ENCODE data around the gene SAMHD1.
"Not testable (repeated sequence)": the region's sequence is repeated elsewhere in the genome, so short reads cannot be mapped to it uniquely, and the experiment has no call there.

The SAMHD1 gene

DNA sequence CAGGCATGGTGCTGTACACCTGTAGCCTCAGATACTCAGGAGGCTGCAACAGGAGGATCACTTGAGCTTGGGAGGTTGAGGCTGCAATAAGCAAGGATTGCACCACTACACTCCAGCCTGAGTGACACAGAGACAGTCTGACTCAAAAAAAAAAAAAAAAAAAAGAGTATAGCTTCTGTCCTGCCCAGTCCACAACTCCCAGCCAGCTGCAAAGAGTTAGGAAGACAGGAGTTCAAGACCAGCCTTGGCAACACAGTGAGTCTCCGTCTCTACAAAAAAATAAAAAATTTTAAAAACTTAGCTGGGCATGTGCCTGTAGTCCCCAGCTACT is 103.8 kb downstream of the SAMHD1 start:
- Mint-ChIP-seq H3K9me3 (no peaks in the 10 kb centered on the region), H3K27ac (peak overlapping the region; percentile 100), H3K4me3 (no peak overlapping the region), H3K36me3 (no peaks in the 10 kb centered on the region), H3K4me1 (peaks cover 91% of the 10 kb centered on the region), H3K27me3 (no peaks in the 10 kb centered on the region)
- ATAC-seq, result no peak

DNA sequence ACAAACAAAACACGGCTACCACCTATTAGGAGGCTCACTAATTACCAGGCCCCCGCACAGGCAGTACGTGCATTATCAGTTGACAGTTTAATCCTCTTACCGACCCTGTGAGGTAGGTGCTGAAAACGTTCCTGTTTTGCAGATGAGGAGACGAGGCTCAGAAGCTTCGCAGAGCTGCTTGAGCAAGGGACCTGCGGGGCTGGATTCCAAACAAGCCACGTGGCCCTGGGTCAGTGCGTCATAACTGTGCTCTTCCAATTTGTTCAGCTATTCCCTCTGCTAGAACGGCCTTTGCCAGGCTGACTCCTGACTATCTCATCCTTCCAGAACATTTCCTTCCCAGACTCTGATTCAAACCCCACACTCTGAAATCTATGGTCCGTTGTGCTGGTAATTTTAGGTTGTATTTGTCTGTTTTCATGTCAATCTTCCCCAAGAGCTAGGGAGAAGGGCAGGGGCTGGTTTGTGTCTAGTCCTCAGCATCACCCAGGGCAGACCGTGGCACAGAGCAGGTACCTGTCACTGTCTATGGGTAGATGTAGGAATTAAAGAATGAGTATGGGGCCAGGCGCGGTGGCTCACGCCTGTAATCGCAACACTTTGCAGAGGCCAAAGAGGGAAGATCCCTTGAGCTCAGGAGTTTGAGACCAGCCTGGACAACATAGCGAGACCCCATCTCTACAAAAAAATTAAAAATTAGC is 104.3 kb downstream of the SAMHD1 start:
- Mint-ChIP-seq H3K4me1 (peaks cover 92% of the 10 kb centered on the region), H3K27me3 (no peaks in the 10 kb centered on the region), H3K36me3 (no peaks in the 10 kb centered on the region), H3K4me3 (no peak overlapping the region), H3K27ac (peak overlapping the region; percentile 100), H3K9me3 (no peaks in the 10 kb centered on the region)
- no peak for ATAC-seq

DNA sequence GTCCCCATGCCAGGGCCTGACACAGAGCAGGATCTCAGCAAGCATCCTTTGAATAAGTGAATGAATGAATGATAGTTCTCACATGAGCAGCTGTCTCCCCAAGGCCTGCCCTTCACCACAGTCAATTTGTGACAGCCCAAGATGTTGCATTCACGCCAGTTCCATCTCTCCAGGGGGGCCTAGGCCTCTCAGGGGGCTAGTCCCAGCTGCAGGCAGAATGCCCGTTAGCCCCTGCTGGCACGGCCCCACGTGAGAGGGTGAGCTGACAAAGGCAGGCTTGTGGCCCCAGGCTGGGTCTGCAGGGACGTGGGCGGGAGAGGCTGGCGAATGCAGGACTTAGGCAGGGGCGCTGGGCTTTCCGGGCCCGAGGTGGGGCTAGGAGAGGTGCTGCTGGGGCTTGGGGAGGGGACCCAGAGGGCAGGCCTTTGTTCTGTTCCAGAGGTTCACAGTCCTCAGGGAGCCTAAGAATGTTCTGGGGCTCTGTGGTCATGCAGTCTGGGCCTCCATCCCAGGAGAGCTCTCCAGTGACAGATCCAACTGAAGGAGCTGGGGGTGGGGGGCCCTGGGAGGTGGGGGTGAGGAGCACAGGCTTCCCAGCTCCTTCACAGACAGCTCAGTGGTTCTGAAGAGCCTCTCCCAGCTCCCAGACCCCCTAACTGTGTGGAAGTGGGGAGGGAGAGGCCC is 106.1 kb downstream of the SAMHD1 start:
- peak; percentile 28 for ATAC-seq
- peaks cover 87% of the 10 kb centered on the region for H3K4me1 Mint-ChIP-seq
- H3K36me3 Mint-ChIP-seq, result no peaks in the 10 kb centered on the region
- H3K9me3 Mint-ChIP-seq, result no peaks in the 10 kb centered on the region
- no peaks in the 10 kb centered on the region for H3K27me3 Mint-ChIP-seq
- H3K4me3 Mint-ChIP-seq, result peak overlapping the region; percentile 69
- H3K27ac Mint-ChIP-seq, result peak overlapping the region; percentile 100

DNA sequence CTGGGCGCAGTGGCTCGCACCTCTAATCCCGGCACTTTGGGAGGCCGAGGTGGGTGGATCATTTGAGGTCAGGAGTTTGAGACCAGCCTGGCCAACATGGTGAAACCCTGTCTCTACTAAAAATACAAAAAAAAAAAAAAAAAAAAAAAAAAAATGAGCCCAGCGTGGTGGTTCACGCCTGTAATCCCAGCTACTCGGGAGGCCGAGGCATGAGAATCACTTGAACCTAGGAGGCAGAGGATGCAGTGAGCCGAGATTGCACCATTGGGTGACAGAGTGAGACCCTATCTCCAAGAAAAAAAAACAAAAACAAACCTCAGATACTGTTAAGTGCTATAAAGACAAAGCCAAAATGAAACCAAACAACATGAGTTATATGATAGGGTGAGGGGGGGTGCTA is 110.5 kb downstream of the SAMHD1 start:
- H3K27me3 Mint-ChIP-seq, H3K4me3 Mint-ChIP-seq, ATAC-seq, H3K9me3 Mint-ChIP-seq: not testable (repeated sequence)
- Mint-ChIP-seq H3K4me1 (peaks cover 69% of the 10 kb centered on the region), H3K36me3 (peaks cover 16% of the 10 kb centered on the region), H3K27ac (peak overlapping the region; percentile 100)

Data from stimulated activated memory B cell treated with anti-CD40 and anti-IgM and Interleukin-4, amounts not matched to agents 10 μg/mL and 1 μg/mL and 100 μg/mL, for 72 hours (primary cell).